ENCODE results near the gene C3orf33.

Gene C3orf33

GRCh38 chr3:155737844-155738460 lies 68.1 kb downstream of the C3orf33 start:
- DNase-seq = no peak
- no peaks in the 10 kb centered on the region for H3K4me1 ChIP-seq (ENCODE audit: insufficient read depth, low read length)
- no peaks in the 10 kb centered on the region for H4K20me1 ChIP-seq (ENCODE audit: insufficient read depth, low read length)
- no peak for ATAC-seq (ENCODE audit: insufficient read depth, low read depth)
- no peaks in the 10 kb centered on the region for H3K79me2 ChIP-seq (ENCODE audit: insufficient read depth, low read length)
- H2AFZ ChIP-seq (ENCODE audit: low read depth, low read length) = no peak overlapping the region
- H3K4me3 ChIP-seq (ENCODE audit: low read depth in 1 of 2, low read length in 2 of 2) = no peak overlapping the region
- no peaks in the 10 kb centered on the region for H3K36me3 ChIP-seq (ENCODE audit: insufficient read depth, low read length)
- H3K4me2 ChIP-seq (ENCODE audit: insufficient read depth, low read length) = no peak overlapping the region
- no peak overlapping the region for H3K9ac ChIP-seq (ENCODE audit: low read depth, low read length)
- no peak overlapping the region for H3K27ac ChIP-seq (ENCODE audit: low read length)
- TF ChIP-seq EZH2 (IDR thresholded peaks at IDR 0.05; ENCODE audit: borderline replicate concordance, low read depth, low read length, severe bottlenecking) (no peak), CTCF (IDR thresholded peaks at IDR 0.05; ENCODE audit: borderline replicate concordance, extremely low read depth, low read length, poor library complexity, severe bottlenecking) (no peak)
- peaks cover 10% of the 10 kb centered on the region for H3K27me3 ChIP-seq (ENCODE audit: insufficient read depth, low read length, poor library complexity)
- no peaks in the 10 kb centered on the region for H3K9me3 ChIP-seq (ENCODE audit: insufficient read depth, low read length, severe bottlenecking)

GRCh38 chr3:155736381-155736780 lies 69.7 kb downstream of the C3orf33 start:
- TF ChIP-seq EZH2 (IDR thresholded peaks at IDR 0.05; ENCODE audit: borderline replicate concordance, low read depth, low read length, severe bottlenecking) (no peak), CTCF (IDR thresholded peaks at IDR 0.05; ENCODE audit: borderline replicate concordance, extremely low read depth, low read length, poor library complexity, severe bottlenecking) (no peak)
- DNase-seq (no peak), ATAC-seq (ENCODE audit: insufficient read depth, low read depth) (no peak)
- no peaks in the 10 kb centered on the region for H3K9me3 ChIP-seq (ENCODE audit: insufficient read depth, low read length, severe bottlenecking)
- H3K36me3 ChIP-seq (ENCODE audit: insufficient read depth, low read length) = no peaks in the 10 kb centered on the region
- H4K20me1 ChIP-seq (ENCODE audit: insufficient read depth, low read length) = no peaks in the 10 kb centered on the region
- H3K4me3 ChIP-seq (ENCODE audit: low read depth in 1 of 2, low read length in 2 of 2) = no peak overlapping the region
- H3K4me2 ChIP-seq (ENCODE audit: insufficient read depth, low read length) = no peak overlapping the region
- no peaks in the 10 kb centered on the region for H3K79me2 ChIP-seq (ENCODE audit: insufficient read depth, low read length)
- no peak overlapping the region for H3K27ac ChIP-seq (ENCODE audit: low read length)
- H3K9ac ChIP-seq (ENCODE audit: low read depth, low read length) = no peak overlapping the region
- H3K27me3 ChIP-seq (ENCODE audit: insufficient read depth, low read length, poor library complexity) = no peaks in the 10 kb centered on the region
- H3K4me1 ChIP-seq (ENCODE audit: insufficient read depth, low read length) = no peaks in the 10 kb centered on the region
- H2AFZ ChIP-seq (ENCODE audit: low read depth, low read length) = no peak overlapping the region

GRCh38 chr3:155730843-155731242 lies 75.2 kb downstream of the C3orf33 start:
- Histone ChIP-seq H2AFZ (ENCODE audit: low read depth, low read length) (no peak overlapping the region), H3K79me2 (ENCODE audit: insufficient read depth, low read length) (no peaks in the 10 kb centered on the region), H3K4me1 (ENCODE audit: insufficient read depth, low read length) (no peaks in the 10 kb centered on the region), H3K9me3 (ENCODE audit: insufficient read depth, low read length, severe bottlenecking) (no peaks in the 10 kb centered on the region), H4K20me1 (ENCODE audit: insufficient read depth, low read length) (no peaks in the 10 kb centered on the region), H3K9ac (ENCODE audit: low read depth, low read length) (no peak overlapping the region), H3K27ac (ENCODE audit: low read length) (no peak overlapping the region), H3K36me3 (ENCODE audit: insufficient read depth, low read length) (no peaks in the 10 kb centered on the region), H3K4me2 (ENCODE audit: insufficient read depth, low read length) (no peak overlapping the region), H3K4me3 (ENCODE audit: low read depth in 1 of 2, low read length in 2 of 2) (no peak overlapping the region), H3K27me3 (ENCODE audit: insufficient read depth, low read length, poor library complexity) (no peaks in the 10 kb centered on the region)
- ATAC-seq (ENCODE audit: insufficient read depth, low read depth) (no peak), DNase-seq (no peak)
- no peak for TF ChIP-seq CTCF (IDR thresholded peaks at IDR 0.05; ENCODE audit: borderline replicate concordance, extremely low read depth, low read length, poor library complexity, severe bottlenecking)
- no peak for TF ChIP-seq EZH2 (IDR thresholded peaks at IDR 0.05; ENCODE audit: borderline replicate concordance, low read depth, low read length, severe bottlenecking)

All from DND-41 (cell line).